Panc1 (cell line): Measurements from ENCODE around the gene FAM193A. TPM values are rescaled to one million over a fixed set of nuclear protein-coding genes. Genes with fewer than 3 reads are reported as not detected.

Source experiments
- ATAC-seq: fragments of 200-7000 bp; cut with Tn5 transposase; 2 replicates; pipeline ENCODE4 v1.9.1; 2020; ENCODE audit warnings: mild to moderate bottlenecking, moderate library complexity
- BruUV-seq: library from RNA; stranded (reverse); fragments of 400-500 nt; replicated peaks from 2 replicates; lab custom pipeline; 2021; lab: Mats Ljungman, UMichigan
- CTCF ChIA-PET: fragments of 300-600 bp; sonication (Branson Sonifier 250); formaldehyde crosslinking; loops from one replicate; lab custom pipeline; 2022; ENCODE audit warnings: antibody characterized with exemption; lab: Charles Lee
- POLR2A ChIA-PET: fragments of 300-600 bp; sonication (Branson Sonifier 250); formaldehyde crosslinking; loops from one replicate; lab custom pipeline; 2022; ENCODE audit warnings: antibody characterized with exemption; lab: Charles Lee
- DNase-seq: peaks from one replicate; pipeline ENCODE4 v3.0.0-alpha.2; 2010; ENCODE audit warnings: low read depth, low spot score
- H3K27ac ChIP-seq: 2 replicates; pipeline ENCODE4 v1.5.1; 2011; ENCODE audit warnings: mild to moderate bottlenecking, low read length, inconsistent platforms
- H3K27me3 ChIP-seq: fragments of 200-500 bp; sonication (Bioruptor generic); 2 replicates; pipeline ENCODE4 v1.6.0; 2014; ENCODE audit warnings: low read length, inconsistent platforms; ENCODE audit not compliant: control insufficient read depth, insufficient read depth
- H3K36me3 ChIP-seq: fragments of 200-500 bp; sonication (Bioruptor generic); 2 replicates; pipeline ENCODE4 v1.5.1; 2014; ENCODE audit warnings: inconsistent platforms, mild to moderate bottlenecking, low read length, moderate library complexity; ENCODE audit not compliant: control insufficient read depth, insufficient read depth
- H3K4me1 ChIP-seq: 2 replicates; pipeline ENCODE4 v1.5.1; 2011; ENCODE audit warnings: inconsistent platforms, mild to moderate bottlenecking, low read length, moderate library complexity; ENCODE audit not compliant: control insufficient read depth, insufficient read depth
- H3K4me3 ChIP-seq, 2 experiments: 2 replicates each; pipeline ENCODE4 v1.5.1; 2011 to 2012; ENCODE audit warnings: low read depth in 2 of 2, low read length in 2 of 2, mild to moderate bottlenecking in 2 of 2, inconsistent platforms in 1 of 2, moderate library complexity in 1 of 2
- H3K9me3 ChIP-seq: fragments of 200-500 bp; sonication (Bioruptor generic); 2 replicates; pipeline ENCODE4 v1.5.1; 2014; ENCODE audit warnings: low read depth, mild to moderate bottlenecking, inconsistent platforms, low read length, moderate library complexity; ENCODE audit not compliant: control insufficient read depth, insufficient read depth
- POLR2AphosphoS5 ChIP-seq: IDR thresholded peaks from 2 replicates; pipeline ENCODE4 v1.6.1; 2012; ENCODE audit warnings: mild to moderate bottlenecking, low read depth, low read length, moderate library complexity
- SIN3A ChIP-seq: IDR thresholded peaks from 2 replicates; pipeline ENCODE4 v1.6.1; 2012; ENCODE audit warnings: low read depth, mild to moderate bottlenecking, low read length, moderate library complexity, borderline replicate concordance; ENCODE audit not compliant: insufficient read depth
- TCF7L2 ChIP-seq: IDR thresholded peaks from 2 replicates; pipeline ENCODE4 v1.6.1; 2011; ENCODE audit warnings: mild to moderate bottlenecking, low read depth, low read length, inconsistent platforms
- in situ Hi-C: cut with HindIII; loops from 2 replicates; pipeline ENCODE4 v1.10.0; 2016; ENCODE audit warnings: low sequenced_read_pairs, low pct_unique_long_range_greater_than_20kb
- intact Hi-C: fragments of 100-400 bp; cut with micrococcal nuclease; formaldehyde crosslinking; loops from one replicate; pipeline ENCODE4 v1.10.0; 2022; ENCODE audit not compliant: unreplicated experiment
- total RNA-seq: library from RNA; stranded (reverse); gene quantifications from one replicate; pipeline ENCODE4 v1.2.1, GENCODE V29; 2021; ENCODE audit not compliant: unreplicated experiment
- TF ChIP-seq, protein P1 (sequence below): fragments of 450-650 bp; IDR thresholded peaks from 2 replicates; pipeline ENCODE4 v1.5.1; 2017; ENCODE audit warnings: mild to moderate bottlenecking
- TF ChIP-seq, protein P2 (sequence below), 2 experiments: IDR thresholded peaks; 2 replicates each; pipeline ENCODE4 v1.6.1; 2011 to 2012; ENCODE audit warnings: low read depth in 2 of 2, control low read depth in 1 of 2, low read length in 1 of 2, mild to moderate bottlenecking in 1 of 2, moderate library complexity in 1 of 2; ENCODE audit not compliant: insufficient read depth in 1 of 2

FAM193A gene
- total RNA-seq, 1 experiment from 2014 or later, result 25.7 TPM

DNA sequence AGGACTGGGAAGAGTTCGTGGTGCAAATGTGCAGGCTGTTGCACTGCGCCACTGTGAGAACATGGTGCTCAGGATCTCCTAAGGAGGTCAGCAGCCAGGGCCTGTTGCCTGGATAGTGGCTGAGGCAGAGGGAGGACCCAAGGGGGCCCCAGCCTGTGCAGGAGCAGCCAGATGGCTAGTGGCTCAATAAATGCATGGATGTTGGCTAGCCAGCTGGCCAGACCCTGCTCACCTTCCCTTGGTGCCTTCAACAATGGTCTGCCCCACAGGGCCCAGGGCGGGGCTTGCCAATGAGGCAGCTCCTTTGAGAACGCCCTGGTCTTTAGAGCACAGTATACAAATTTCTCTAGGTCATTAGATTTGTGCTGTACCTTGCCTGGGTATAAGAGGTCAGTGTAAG is 152.2 kb downstream of the FAM193A start:
- in situ Hi-C loops (no loop called here), intact Hi-C loops (no loop called here)
- POLR2A ChIA-PET, result no interaction called here
- Histone ChIP-seq H3K4me1 (no peaks in the 10 kb centered on the region), H3K27ac (no peak overlapping the region), H3K4me3 (no peak overlapping the region), H3K36me3 (peaks cover 6% of the 10 kb centered on the region), H3K27me3 (no peaks in the 10 kb centered on the region), H3K9me3 (no peaks in the 10 kb centered on the region)
- ATAC-seq (no peak; the same call in 1 of the 2 replicates), DNase-seq (no peak)
- CTCF ChIA-PET, result interaction anchor here (0.6 kb wide), 1 partner anchor 14 kb away, joined by 3 read pairs; no protein-coding TSS in a partner anchor
- BruUV-seq, result no TSS peak
- TF ChIP-seq, protein P1, sequence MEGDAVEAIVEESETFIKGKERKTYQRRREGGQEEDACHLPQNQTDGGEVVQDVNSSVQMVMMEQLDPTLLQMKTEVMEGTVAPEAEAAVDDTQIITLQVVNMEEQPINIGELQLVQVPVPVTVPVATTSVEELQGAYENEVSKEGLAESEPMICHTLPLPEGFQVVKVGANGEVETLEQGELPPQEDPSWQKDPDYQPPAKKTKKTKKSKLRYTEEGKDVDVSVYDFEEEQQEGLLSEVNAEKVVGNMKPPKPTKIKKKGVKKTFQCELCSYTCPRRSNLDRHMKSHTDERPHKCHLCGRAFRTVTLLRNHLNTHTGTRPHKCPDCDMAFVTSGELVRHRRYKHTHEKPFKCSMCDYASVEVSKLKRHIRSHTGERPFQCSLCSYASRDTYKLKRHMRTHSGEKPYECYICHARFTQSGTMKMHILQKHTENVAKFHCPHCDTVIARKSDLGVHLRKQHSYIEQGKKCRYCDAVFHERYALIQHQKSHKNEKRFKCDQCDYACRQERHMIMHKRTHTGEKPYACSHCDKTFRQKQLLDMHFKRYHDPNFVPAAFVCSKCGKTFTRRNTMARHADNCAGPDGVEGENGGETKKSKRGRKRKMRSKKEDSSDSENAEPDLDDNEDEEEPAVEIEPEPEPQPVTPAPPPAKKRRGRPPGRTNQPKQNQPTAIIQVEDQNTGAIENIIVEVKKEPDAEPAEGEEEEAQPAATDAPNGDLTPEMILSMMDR, result no peak
- TF ChIP-seq, protein P2, sequence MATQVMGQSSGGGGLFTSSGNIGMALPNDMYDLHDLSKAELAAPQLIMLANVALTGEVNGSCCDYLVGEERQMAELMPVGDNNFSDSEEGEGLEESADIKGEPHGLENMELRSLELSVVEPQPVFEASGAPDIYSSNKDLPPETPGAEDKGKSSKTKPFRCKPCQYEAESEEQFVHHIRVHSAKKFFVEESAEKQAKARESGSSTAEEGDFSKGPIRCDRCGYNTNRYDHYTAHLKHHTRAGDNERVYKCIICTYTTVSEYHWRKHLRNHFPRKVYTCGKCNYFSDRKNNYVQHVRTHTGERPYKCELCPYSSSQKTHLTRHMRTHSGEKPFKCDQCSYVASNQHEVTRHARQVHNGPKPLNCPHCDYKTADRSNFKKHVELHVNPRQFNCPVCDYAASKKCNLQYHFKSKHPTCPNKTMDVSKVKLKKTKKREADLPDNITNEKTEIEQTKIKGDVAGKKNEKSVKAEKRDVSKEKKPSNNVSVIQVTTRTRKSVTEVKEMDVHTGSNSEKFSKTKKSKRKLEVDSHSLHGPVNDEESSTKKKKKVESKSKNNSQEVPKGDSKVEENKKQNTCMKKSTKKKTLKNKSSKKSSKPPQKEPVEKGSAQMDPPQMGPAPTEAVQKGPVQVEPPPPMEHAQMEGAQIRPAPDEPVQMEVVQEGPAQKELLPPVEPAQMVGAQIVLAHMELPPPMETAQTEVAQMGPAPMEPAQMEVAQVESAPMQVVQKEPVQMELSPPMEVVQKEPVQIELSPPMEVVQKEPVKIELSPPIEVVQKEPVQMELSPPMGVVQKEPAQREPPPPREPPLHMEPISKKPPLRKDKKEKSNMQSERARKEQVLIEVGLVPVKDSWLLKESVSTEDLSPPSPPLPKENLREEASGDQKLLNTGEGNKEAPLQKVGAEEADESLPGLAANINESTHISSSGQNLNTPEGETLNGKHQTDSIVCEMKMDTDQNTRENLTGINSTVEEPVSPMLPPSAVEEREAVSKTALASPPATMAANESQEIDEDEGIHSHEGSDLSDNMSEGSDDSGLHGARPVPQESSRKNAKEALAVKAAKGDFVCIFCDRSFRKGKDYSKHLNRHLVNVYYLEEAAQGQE (IDR thresholded peaks at IDR 0.05; ENCODE audit: insufficient read depth in 1 of 2, low read depth in 2 of 2, low read length in 1 of 2), result no peak
- TF ChIP-seq TCF7L2, result no peak
- TF ChIP-seq SIN3A, result no peak
- TF ChIP-seq POLR2AphosphoS5, result no peak

DNA sequence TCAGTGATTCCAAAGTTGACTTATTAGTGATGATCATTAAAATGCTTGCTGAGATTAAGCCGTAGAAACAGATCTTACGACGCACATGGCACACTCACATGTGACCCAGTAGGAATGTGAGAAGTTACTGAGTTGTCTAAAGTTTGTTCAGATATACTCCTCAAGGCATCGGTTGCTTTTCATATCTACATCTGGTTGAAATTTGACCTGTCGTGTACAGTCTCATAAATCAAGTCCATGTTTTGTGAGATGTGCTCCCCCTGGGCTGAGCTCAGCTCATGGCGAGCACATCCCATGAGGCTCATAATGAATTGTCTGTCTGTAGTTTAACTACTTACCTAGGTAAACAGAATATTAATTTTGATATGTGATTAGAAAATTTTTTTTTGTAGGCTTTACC is 152.7 kb downstream of the FAM193A start:
- no peak overlapping the region for H3K4me3 ChIP-seq
- no peaks in the 10 kb centered on the region for H3K9me3 ChIP-seq
- ChIA-PET CTCF (no interaction called here), POLR2A (no interaction called here)
- no peaks in the 10 kb centered on the region for H3K4me1 ChIP-seq
- no peaks in the 10 kb centered on the region for H3K27me3 ChIP-seq
- intact Hi-C loops, result no loop called here
- H3K27ac ChIP-seq, result no peak overlapping the region
- BruUV-seq, result no TSS peak
- H3K36me3 ChIP-seq, result peaks cover 6% of the 10 kb centered on the region
- DNase-seq (no peak), ATAC-seq (no peak)
- in situ Hi-C loops, result no loop called here
- no peak for TF ChIP-seq SIN3A
- TF ChIP-seq POLR2AphosphoS5, result no peak
- TF ChIP-seq, protein P2 (IDR thresholded peaks at IDR 0.05; ENCODE audit: insufficient read depth in 1 of 2, low read depth in 2 of 2, low read length in 1 of 2), result no peak
- no peak for TF ChIP-seq TCF7L2
- TF ChIP-seq, protein P1, result no peak
